AG09309 (cell line): ENCODE data around the gene FGA.

Experiments
- DNase-seq: peaks from one replicate; pipeline ENCODE4 v3.0.0-alpha.2; 2010; ENCODE audit warnings: low read depth
- H3K4me3 ChIP-seq: 2 replicates; pipeline ENCODE4 v1.5.1; 2011; ENCODE audit warnings: mild to moderate bottlenecking, low read depth, low read length, moderate library complexity; ENCODE audit not compliant: control insufficient read depth
- TF ChIP-seq, protein P1 (sequence below): IDR thresholded peaks from 2 replicates; pipeline ENCODE4 v1.5.1; 2011; ENCODE audit warnings: mild to moderate bottlenecking, low read depth, low read length, inconsistent platforms; ENCODE audit not compliant: insufficient read depth, control insufficient read depth; ENCODE audit errors: missing control alignments

FGA gene

GRCh38 chr4:154590329-154591006, at the start of gene FGA:
FGA (minus strand) TSS chr4:154590742; CDS start chr4:154590687, 55 bp downstream.
- TF ChIP-seq, protein P1, sequence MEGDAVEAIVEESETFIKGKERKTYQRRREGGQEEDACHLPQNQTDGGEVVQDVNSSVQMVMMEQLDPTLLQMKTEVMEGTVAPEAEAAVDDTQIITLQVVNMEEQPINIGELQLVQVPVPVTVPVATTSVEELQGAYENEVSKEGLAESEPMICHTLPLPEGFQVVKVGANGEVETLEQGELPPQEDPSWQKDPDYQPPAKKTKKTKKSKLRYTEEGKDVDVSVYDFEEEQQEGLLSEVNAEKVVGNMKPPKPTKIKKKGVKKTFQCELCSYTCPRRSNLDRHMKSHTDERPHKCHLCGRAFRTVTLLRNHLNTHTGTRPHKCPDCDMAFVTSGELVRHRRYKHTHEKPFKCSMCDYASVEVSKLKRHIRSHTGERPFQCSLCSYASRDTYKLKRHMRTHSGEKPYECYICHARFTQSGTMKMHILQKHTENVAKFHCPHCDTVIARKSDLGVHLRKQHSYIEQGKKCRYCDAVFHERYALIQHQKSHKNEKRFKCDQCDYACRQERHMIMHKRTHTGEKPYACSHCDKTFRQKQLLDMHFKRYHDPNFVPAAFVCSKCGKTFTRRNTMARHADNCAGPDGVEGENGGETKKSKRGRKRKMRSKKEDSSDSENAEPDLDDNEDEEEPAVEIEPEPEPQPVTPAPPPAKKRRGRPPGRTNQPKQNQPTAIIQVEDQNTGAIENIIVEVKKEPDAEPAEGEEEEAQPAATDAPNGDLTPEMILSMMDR: no peak
- no peak for DNase-seq
- no peak within 1 kb of the TSS for H3K4me3 ChIP-seq

DNA sequence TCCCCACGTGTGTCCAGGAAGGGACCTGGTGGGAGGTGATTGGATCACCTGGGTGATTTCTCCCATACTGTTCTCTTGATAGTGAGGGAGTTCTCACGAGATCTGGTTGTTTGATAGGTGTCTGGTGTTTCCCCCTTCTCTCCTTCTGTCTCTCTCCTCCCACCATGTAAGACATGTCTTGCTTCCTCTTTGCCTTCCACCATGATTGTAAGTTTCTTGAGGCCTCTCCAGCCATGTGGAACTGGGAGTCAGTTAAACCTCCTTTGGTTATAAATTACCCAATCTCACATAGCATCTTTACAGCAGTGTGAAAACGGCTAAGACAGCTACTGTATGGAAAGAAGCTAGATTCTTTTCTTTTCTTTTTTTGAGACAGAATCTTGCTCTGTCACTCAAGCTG, 43.5 kb upstream of the FGA start:
- H3K4me3 ChIP-seq: no peak overlapping the region
- DNase-seq: no peak
- TF ChIP-seq, protein P1: no peak

DNA sequence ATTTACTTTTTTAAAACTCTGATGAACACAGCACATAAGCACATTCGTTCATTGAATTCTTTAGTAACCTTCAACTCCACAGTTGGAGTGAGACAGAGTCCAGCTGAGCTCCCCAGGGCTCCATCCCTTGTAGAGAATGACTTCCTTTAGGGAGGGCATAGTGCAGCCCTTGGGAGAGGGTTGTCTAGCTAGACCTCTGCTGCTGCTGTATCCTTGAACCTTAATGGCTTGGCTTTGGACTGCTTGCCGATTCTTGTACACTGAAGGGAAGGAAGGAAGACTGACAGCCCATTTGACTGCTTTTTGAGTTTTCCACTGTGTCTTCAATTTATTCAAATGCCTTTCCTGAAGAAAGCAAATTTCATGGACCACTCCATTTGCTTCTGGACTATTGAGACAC, 41.3 kb upstream of the FGA start:
- DNase-seq: no peak
- no peak overlapping the region for H3K4me3 ChIP-seq

DNA sequence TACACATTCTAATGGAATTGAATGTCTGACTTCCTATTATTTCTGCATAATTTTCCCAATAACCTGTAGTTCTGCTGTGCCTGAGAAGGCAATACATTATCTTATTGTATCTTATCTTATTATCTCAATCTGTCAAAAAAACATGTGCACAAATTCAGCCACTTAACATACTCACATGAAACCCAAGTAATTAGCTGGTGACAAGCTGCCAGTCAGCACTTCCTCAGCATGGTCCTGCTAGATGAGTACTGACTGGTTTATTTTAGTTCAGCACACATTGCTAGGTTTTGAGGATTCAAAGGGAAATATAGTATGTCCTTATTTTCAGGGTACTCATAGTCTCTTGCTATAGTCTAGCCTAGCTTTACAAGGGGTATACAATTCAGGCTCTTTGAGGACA, 39.8 kb upstream of the FGA start:
- no peak overlapping the region for H3K4me3 ChIP-seq
- no peak for DNase-seq
- TF ChIP-seq, protein P1: no peak

More for the DNA sequence above, 41.3 kb upstream of the FGA start:
- TF ChIP-seq, protein P1: no peak

- no peak for DNase-seq
- TF ChIP-seq, protein P1: peak; percentile 44
- H3K4me3 ChIP-seq: no peak overlapping the region
Measured at GRCh38 chr4:154626793-154627484, 36.4 kb upstream of the FGA start.

DNA sequence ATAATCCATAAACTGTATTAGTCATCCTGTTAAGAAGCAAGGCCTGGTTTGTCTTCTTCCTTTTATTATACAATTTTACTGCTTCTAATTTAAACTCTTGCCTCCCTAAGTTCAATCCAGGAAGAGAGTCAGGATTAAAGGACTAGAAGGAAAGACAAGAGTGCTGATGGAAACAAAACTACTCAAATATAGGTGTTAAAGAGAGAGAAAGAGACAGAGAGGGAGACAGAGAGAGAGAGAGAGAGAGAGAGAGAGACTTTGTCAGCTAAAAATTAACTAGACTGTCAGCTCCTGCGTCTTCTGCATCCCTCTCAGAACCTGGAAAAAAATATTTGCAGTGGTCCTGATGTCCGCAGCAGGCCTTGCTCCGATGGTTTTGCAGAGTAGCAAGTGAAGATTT, 35.4 kb upstream of the FGA start:
- H3K4me3 ChIP-seq: no peak overlapping the region
- DNase-seq: no peak
- TF ChIP-seq, protein P1: no peak
